NCI-H1092 (cell line): ENCODE data around the gene CASP1.
"Not testable (repeated sequence)": the region's sequence is repeated elsewhere in the genome, so short reads cannot be mapped to it uniquely, and the experiment has no call there.

ENCODE experiments used
- DNase-seq: peaks from one replicate; lab custom pipeline; 2025; lab: John Stamatoyannopoulos, UW

CASP1 gene

DNA sequence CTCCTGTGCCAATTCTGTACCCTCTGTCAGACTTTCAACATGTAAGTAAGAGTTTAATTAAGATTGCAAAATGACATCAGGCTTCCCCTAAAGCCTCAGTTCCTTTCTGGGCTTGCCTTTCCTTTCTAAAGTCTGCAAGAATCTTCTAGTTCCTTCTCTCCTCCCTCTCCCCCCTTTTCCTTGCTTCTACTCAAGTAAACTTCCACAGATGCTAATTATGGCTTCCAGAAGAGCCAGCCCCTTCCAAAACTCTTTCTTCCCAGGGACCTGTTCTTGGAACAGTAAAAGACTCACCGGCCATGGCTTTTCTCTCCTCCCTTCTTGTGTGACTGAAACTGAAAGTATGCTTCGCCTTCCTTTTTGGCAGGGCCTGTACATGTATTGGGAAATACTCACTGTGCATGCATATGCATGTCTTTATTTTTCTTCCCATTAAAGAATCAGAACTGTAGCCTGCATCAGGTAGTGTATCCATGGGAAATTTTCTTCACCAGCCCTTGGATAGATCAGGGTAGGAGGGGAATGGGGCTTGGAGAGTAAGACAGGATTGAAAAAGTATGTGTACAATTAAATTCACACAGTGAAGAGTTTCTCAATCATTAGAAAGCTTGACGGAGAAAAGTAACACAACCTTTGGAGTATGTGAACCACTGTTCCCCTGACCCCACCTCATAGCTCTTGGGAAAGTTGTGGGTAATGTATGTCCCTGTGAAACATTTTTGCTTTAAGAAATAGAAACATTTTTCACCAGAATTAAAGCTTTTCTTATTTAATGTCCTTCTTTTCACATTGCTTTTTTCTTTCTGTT is at the start of gene CASP1:
Gene CASP1 (minus strand): TSS at position 332 of the 808 bp plus-strand sequence. CDS start 31 bp downstream, at position 301.
- DNase-seq, result no peak

DNA sequence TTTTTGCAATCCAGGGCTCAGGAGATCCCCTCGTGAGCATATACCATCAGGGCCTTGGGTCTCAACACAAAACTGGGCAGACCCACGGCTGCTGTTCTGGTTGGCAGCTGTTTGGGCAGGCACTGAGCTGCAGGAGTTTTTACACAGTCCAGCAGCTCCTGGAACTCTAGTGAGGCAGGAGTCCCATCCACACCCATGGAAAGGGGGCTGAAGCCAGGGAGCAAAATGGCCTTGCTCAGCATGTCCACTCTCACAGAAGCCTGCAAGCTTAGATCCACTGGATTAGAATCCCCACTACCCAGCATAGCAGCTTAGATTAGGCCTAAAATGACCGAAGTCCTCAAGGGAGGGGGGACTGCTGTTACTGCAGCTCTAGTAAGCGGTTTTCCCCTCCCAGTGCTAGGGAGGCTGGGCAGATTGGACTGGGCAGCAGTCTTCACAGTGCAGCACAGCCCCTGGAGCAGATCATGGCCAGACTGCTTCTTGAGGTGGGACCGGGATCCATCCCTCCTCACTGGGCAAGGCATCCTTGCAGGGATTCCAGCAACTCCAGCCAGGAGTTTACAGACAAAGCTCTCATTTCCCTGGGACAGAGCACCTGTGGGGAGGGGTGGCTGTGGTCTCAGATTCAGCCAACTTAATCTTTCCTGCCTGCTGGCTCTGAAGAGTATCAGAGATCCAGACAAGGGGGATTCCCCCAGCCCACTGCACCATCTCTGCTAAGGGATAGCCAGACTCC is 46.6 kb upstream of the CASP1 start:
- DNase-seq, result no peak

- not testable (repeated sequence) for DNase-seq
Observed at GRCh38 chr11:105080171-105080906, 45.4 kb upstream of the CASP1 start.

- DNase-seq, result no peak
Observed at GRCh38 chr11:105078283-105078682, 43.3 kb upstream of the CASP1 start.

DNA sequence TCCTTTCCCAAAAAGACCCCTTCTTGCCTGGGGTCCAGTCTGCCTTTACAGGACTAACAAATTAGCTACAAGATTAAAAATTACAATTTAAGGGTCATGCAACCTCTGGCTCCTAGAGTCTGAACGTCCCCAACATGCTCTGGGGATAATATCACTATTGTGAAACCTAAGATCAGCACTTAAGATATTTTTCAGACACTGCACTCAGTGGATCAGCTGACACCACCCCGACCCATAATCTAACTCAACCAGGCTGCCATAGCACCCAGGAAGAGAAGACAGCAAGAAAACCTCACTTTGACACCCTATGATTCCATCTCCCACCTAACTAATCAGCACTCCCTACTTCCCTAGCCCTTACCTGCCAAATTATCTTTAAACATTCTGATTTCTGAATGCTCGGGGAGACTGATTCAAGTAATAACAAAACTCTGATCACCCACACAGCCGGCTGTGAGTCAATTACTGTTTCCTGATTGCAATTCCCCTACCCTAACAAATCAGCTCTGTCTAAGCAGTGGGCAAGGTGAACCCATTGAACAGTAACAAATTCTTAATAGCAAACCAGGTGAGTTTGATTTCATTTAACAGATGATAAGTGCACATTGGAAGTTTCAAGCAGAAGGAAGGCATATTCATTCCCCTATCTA is 42.3 kb upstream of the CASP1 start:
- DNase-seq, result not testable (repeated sequence)

DNA sequence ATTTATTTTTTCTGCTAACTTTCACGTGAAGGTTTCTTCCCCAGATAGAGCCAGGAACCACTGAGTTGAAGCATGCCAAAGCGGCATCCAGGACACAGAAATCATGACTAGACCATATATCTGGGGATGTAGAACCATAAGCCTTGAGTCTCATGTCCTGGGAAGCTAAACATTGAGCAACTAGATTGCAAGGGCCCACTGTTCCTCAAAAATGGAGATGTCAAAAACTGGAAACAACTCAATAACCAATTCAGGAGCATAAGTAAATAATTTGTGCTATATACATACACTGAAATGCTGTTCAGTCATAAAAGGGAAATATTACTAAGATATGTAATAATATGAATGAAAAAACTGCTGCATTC is 39.2 kb upstream of the CASP1 start:
- no peak for DNase-seq

- DNase-seq, result no peak
Observed at GRCh38 chr11:105073456-105074165, 38.7 kb upstream of the CASP1 start.

- not testable (repeated sequence) for DNase-seq
Observed at GRCh38 chr11:105072080-105072479, 37.1 kb upstream of the CASP1 start.

DNA sequence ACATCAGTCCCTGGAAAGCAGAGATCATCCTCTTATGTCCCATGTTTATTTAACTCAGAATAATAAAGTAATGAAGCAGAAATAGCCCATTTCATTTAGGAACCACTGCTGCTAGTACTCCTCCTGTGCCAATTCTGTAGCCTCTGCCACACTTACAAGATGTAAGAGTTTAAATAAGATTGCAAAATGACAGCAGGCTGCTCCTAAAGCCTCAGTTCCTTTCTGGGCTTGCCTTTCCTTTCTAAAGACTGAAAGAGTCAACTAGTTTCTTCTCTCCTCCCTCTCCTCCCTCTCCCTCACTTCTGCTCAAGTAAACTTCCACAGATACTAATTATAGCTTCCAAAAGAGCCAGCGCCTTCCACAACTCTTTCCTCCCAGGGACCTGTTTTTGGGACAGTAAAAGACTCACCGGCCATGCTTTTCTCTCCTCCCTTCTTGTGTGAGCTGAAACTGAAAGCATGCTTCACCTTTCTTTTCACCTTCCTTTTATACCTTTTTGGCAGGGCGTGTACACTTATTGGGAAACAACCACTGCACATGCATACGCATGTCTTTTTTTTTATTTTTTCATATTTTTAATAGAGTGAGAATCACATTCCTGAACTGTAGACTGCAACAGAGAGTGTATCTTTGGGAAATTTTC is 36.3 kb upstream of the CASP1 start:
- DNase-seq, result no peak

GRCh38 chr11:105070306-105070705 is 35.4 kb upstream of the CASP1 start:
- no peak for DNase-seq

- not testable (repeated sequence) for DNase-seq
Observed at GRCh38 chr11:105069749-105070148, 34.8 kb upstream of the CASP1 start.

DNA sequence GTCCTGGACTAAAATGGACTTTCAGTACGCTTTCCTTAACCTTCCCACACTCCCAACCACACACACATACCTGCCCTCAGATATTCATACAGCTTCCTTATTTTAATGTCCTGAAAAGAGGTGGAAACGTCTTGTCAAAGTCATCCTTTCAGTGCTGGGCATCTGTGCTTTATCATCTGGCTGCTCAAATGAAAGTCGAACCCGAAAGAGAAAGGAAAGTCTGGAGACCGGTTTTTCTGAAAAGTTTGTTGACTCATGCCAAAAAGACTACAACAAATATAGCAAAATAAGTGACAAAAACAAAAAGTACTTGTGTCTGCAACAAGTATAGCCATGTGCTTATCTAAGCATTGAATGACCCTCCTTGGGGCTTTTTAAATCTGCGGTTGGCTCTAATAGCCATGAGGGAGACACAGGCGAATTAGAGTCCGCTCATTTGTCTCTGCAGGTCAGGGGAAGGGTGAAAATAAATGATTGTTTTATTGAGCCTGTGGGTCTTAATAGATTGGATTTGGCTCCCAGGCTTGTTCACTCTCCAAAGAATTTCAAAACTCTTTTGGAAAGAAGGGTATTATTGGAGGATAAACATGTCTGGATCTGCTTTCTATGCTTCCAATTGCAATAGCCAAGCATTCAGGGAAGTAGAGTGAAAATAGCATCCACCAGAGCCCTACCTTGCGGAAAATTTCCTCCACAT is 28.4 kb upstream of the CASP1 start:
- DNase-seq, result not testable (repeated sequence)

GRCh38 chr11:105057432-105057831 is 22.5 kb upstream of the CASP1 start:
- DNase-seq, result no peak

DNA sequence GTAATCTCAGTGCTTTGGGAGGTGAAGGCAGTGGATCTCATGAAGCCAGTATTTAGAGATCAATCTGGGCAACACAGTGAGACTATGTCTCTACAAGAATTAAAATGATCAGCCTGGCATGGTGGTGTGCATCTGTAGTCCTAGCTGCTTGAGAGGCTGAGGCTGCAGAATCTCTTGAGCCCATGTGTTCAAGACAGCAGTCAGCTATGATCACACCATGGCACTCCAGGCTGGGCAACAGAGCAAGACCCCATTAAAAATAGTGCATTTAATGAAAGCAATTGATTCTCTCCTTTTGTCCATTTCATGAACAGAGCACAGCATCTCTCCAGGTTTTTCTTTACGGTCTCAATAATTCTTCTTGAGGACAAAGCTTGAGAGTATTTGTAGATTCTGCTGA is 21.5 kb upstream of the CASP1 start:
- no peak for DNase-seq

DNA sequence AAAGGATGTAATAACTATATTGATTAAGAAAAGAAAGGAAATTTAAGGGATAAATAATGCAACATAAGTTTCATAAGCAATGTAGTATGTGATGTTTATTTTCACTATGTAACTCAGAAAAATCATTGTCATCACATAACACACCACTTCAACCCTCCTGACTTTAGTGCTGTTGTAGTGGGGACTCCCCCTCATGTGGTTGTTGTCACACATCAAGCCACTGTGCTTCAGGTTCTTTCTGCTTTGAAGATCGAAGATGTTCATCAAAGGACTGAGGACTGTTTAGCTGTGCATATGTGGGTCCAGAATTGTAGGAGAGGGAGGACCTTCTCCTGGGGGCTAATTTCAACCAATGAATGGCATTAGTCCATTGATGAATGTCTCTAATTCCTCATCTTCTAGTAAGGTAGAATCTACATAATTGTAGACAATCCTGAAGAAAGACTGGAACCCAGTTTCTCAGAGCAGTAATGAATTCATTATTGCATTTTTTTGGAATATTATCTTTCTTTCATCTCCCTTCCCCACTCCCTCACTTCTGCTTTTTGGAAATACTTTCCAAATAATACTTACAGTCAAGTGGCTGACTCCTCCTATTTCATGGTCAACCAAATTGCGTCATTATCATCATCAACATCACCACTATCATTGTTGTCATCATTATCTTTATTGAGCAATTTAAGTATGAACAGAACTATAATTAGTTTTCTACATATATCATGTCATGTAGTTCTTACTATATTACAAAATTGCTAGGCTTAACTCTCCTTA is 20.0 kb upstream of the CASP1 start:
- no peak for DNase-seq

DNA sequence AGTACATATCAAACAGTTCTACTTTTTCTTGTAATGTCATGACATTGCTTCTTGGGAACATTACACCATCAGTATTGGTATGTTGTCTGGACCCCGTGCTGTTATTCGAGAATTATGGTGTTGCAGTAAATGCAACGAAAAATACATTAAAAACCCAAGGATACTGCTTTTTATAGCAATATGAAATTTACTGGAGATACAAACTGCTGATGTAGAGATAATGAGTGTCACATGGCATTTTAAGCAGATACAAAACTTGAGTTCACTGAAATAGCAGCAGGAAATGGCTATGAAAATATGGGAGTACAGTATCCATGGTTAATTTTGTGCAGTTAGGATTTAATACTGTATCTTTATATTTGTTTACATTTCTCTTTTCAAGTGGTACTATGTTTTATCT is 17.5 kb upstream of the CASP1 start:
- DNase-seq, result no peak

DNA sequence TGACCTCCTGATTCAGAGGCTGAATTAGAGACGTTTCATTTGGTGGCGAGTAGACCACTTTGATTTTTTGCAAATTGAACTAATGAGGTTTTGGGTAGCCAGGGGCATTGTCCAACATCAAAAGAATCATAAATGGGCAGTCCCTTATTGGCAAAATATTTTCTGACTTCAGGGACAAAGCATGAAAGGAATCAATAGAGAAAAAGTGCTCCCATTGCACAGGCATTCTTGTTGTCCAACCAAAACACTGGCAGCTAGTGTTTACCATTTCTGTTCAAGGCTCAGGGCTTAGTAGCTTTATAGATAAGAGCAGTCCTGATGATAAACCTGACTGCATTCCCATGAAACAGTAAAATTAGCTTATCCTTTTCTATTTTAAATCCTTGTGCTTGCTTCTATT is 16.6 kb upstream of the CASP1 start:
- DNase-seq, result no peak

DNA sequence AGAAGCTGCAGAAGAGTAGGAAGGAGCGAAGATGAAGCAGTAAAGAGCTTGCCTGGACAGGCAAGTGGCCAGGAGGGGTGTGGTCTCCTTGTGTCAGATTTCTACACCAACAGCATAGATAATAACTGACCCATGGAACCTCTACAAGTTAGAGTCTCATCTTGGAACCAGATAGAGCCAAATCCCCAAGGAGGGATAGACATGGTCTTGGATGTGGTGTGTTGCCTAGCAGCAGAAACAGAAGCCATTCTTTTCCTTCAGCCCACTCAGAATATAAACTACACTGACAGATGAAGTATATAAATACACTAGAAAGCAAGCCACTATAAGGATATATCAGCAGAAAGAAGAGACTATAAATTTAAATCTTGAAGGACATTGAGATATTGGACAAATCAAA is 14.5 kb upstream of the CASP1 start:
- no peak for DNase-seq

- no peak for DNase-seq
Observed at GRCh38 chr11:105046898-105047579, 12.1 kb upstream of the CASP1 start.
